Gastroesophageal sphincter (tissue), 4 donors: ENCODE measurements around the gene TMEM201. TPM values are rescaled to one million over a fixed set of nuclear protein-coding genes. Genes with fewer than 3 reads are reported as not detected.

Experiments used
- ATAC-seq: fragments of 150-250 bp; one replicate; pipeline ENCODE4 v1.9.1; 2016; ENCODE audit warnings: mild to moderate bottlenecking, moderate library complexity
- H3K27ac ChIP-seq, 4 donors: fragments of 200-600 bp; sonication (generic) in 3 of 4; 1 replicate in 3 of 4; 2 replicates in 1 of 4; pipeline ENCODE4 v1.5.1; 2016 to 2019
- H3K27me3 ChIP-seq: fragments of 200-600 bp; sonication (generic); one replicate; pipeline ENCODE4 v1.5.1; 2019
- H3K36me3 ChIP-seq, 2 donors: fragments of 200-600 bp; sonication (generic); one replicate each; pipeline ENCODE4 v1.5.1; 2019; ENCODE audit warnings: control low read depth in 1 of 2
- H3K4me1 ChIP-seq, 3 donors: fragments of 200-600 bp; sonication (generic); 1 replicate in 2 of 3; 2 replicates in 1 of 3; pipeline ENCODE4 v1.5.1; 2016 to 2019; ENCODE audit warnings: control low read depth in 2 of 3
- H3K4me3 ChIP-seq, 2 donors: fragments of 200-600 bp; sonication (generic); one replicate each; pipeline ENCODE4 v1.5.1; 2019; ENCODE audit warnings: mild to moderate bottlenecking in 1 of 2, moderate library complexity in 1 of 2
- H3K9me3 ChIP-seq, 3 donors: fragments of 200-600 bp; sonication (generic); one replicate each; pipeline ENCODE4 v1.5.1; 2017 to 2019; ENCODE audit warnings: control low read depth in 2 of 3
- EP300 ChIP-seq: sonication (generic); formaldehyde crosslinking; IDR thresholded peaks from one replicate; pipeline ENCODE4 v1.6.1; 2017; ENCODE audit warnings: antibody characterized with exemption, mild to moderate bottlenecking
- POLR2A ChIP-seq, 2 donors: fragments of 450-650 bp; IDR thresholded peaks; one replicate each; pipeline ENCODE4 v1.6.1; 2017; ENCODE audit warnings: antibody characterized with exemption in 2 of 2, mild to moderate bottlenecking in 2 of 2, moderate library complexity in 1 of 2
- POLR2AphosphoS5 ChIP-seq: sonication (generic); formaldehyde crosslinking; IDR thresholded peaks from one replicate; pipeline ENCODE4 v1.6.1; 2017; ENCODE audit warnings: antibody characterized with exemption
- WGBS, 2 donors: methylation state at CpG; one replicate each; pipeline ENCODE4 v1.1.5; 2018; ENCODE audit warnings: low coverage in 1 of 2; 5-methylcytosine and 5-hydroxymethylcytosine counted together
- total RNA-seq, 4 donors: library from RNA; depleted of rRNA; stranded (reverse); fragments of >200 nt; gene quantifications; one replicate each; pipeline ENCODE4 v1.1.0, GENCODE V29; 2016
- TF ChIP-seq, protein P1 (sequence below), 4 experiments: fragments of 200-600 bp in 2 of 4; fragments of 450-650 bp in 2 of 4; sonication (generic) in 1 of 4; IDR thresholded peaks; one replicate each; pipeline ENCODE4 v1.5.1; 2017 to 2019; ENCODE audit warnings: antibody characterized with exemption in 4 of 4, mild to moderate bottlenecking in 2 of 4, moderate library complexity in 2 of 4

The TMEM201 gene
- total RNA-seq, 4 donors from 2014 or later, result 4.4 to 9.3 (median 5.5) TPM

DNA sequence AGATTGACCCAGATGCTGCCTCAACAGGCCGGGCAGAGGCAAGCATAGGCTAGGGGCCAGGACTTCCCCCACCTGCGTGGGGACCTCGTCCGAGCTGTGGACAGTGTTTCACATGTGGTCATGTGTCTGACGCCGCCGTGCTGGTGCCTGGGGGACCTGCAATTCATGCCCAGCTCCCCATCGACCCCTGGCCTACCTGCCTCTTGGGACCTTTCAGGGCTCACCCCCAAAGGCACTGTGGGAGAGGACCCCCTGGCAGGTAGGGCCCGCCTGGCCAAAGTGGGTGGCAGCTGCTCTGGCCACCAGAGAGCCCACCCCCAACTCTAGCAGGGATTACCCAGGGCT is 4.4 kb downstream of the TMEM201 start:
- peaks cover 0 to 17% of the 10 kb centered on the region in 2 donors for H3K36me3 ChIP-seq
- no peaks in the 10 kb centered on the region for H3K27me3 ChIP-seq
- H3K27ac ChIP-seq, result peak overlapping the region in 2 of 4 donors; percentile 35 to 43
- WGBS, 2 donors, result no CpG with 5 or more reads among the region's 9 CpGs
- ATAC-seq, result no peak
- no peaks in the 10 kb centered on the region for H3K9me3 ChIP-seq
- H3K4me1 ChIP-seq, result peaks cover 0 to 82% (median 15%) of the 10 kb centered on the region in 3 donors
- no peak overlapping the region for H3K4me3 ChIP-seq
- TF ChIP-seq POLR2AphosphoS5 (no peak), POLR2A (IDR thresholded peaks at IDR 0.05) (no peak), EP300 (no peak)
- TF ChIP-seq, protein P1, sequence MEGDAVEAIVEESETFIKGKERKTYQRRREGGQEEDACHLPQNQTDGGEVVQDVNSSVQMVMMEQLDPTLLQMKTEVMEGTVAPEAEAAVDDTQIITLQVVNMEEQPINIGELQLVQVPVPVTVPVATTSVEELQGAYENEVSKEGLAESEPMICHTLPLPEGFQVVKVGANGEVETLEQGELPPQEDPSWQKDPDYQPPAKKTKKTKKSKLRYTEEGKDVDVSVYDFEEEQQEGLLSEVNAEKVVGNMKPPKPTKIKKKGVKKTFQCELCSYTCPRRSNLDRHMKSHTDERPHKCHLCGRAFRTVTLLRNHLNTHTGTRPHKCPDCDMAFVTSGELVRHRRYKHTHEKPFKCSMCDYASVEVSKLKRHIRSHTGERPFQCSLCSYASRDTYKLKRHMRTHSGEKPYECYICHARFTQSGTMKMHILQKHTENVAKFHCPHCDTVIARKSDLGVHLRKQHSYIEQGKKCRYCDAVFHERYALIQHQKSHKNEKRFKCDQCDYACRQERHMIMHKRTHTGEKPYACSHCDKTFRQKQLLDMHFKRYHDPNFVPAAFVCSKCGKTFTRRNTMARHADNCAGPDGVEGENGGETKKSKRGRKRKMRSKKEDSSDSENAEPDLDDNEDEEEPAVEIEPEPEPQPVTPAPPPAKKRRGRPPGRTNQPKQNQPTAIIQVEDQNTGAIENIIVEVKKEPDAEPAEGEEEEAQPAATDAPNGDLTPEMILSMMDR (IDR thresholded peaks at IDR 0.05), result no peak

DNA sequence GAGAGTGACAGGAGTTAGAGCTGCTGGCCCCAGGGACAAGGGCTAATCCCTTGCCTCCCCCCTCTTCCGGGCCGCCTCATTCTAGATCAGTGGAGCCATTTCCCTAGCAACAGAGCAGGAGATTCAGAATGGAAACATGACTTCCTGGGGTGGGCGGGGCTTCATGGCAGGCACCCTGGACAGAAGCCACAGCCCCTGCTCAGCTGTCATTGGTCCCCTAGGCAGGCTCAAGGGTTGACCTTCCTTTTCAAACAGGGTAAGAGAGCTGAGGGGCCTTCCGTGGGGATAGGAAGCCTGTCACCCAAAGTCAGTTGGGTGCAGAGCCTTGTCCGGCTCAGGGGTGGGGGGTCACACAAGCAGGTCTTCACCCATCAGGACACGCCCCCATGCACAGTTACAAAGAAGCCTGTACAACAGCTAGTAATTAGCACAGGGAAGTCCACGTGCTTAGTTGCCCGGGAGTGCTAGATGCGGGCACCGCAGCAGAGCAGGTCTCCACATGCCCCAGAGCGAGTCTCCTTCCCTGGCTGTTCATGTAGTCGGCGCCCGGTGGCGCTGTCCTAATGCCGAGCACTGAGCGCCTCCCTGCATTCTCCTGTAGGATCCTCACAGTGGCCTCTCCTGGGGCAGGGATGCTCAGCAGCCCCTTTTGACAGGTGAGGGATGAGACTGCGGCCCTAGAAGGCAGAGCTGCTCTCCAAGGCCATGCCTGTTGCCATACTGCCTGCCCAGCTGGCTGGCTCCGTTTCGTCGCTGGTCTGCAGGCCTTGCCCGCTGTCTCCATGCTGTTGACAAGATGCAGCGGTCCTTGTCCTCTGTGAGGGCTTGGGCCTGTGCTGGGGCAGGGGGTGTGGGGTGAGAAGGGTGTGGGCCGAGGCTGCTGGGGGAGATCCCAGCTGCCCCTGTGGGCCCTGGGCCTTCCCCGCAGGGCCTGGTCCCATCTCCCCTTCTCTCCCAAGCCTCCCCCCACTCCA is 5.1 kb downstream of the TMEM201 start:
- ATAC-seq, result peak; percentile 4
- Histone ChIP-seq H3K36me3 (peaks cover 0 to 23% of the 10 kb centered on the region in 2 donors), H3K4me1 (peaks cover 0 to 80% (median 15%) of the 10 kb centered on the region in 3 donors), H3K4me3 (no peak overlapping the region), H3K27ac (peak overlapping the region in 2 of 4 donors; percentile 35 to 43), H3K27me3 (no peaks in the 10 kb centered on the region), H3K9me3 (no peaks in the 10 kb centered on the region)
- TF ChIP-seq POLR2A (IDR thresholded peaks at IDR 0.05), result no peak
- no peak for TF ChIP-seq EP300
- TF ChIP-seq POLR2AphosphoS5, result no peak
- TF ChIP-seq, protein P1 (IDR thresholded peaks at IDR 0.05), result no peak
- 65% methylated on average over 2 of the region's 25 CpGs; no CpG with 5 or more reads in 1 of the 2 donors for WGBS, 2 donors

DNA sequence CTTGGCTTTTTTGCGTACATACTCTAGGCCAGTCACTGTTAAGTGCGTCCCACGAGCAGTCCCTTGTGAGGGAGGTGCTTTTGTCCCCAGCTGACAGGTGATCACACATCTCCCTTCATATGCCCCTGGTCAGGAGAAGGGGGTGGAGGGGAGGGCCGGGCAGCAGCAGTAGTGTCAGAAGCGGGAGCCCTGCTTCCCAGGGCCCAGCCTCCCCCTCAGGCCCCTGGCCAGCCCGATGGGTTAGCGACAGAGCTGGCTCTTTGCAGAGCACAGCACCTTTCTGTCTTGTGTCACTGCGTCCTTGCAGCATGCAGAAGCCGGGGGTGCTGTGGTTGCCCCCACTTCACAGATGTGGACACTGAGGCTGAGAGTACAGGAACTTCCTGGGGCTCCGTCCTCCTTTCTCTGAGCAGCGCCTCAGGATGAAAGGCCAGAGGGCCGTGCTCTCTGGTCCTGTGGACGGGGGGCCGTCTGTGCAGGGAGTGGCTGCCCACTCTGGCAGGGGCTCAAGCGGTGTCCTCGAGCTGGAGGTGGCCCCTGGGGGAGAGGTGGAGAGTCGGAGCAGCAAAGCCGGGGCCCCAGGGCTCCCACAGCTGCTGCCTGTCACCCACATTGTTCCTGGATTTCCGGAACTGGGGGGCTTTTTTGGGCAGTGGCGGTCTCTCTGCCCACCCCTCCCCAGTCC is 5.9 kb downstream of the TMEM201 start:
- H3K4me1 ChIP-seq, result peaks cover 0 to 75% (median 13%) of the 10 kb centered on the region in 3 donors
- H3K9me3 ChIP-seq, result no peaks in the 10 kb centered on the region
- peak in 1 of 2 donors; percentile 2 for TF ChIP-seq POLR2A (IDR thresholded peaks at IDR 0.05)
- TF ChIP-seq POLR2AphosphoS5, result no peak
- TF ChIP-seq EP300, result no peak
- 100% methylated on average over 1 of the region's 20 CpGs; no CpG with 5 or more reads in 1 of the 2 donors for WGBS, 2 donors
- H3K4me3 ChIP-seq, result no peak overlapping the region
- H3K27ac ChIP-seq, result no peak overlapping the region
- no peaks in the 10 kb centered on the region for H3K27me3 ChIP-seq
- peaks cover 0 to 32% of the 10 kb centered on the region in 2 donors for H3K36me3 ChIP-seq
- ATAC-seq, result no peak

DNA sequence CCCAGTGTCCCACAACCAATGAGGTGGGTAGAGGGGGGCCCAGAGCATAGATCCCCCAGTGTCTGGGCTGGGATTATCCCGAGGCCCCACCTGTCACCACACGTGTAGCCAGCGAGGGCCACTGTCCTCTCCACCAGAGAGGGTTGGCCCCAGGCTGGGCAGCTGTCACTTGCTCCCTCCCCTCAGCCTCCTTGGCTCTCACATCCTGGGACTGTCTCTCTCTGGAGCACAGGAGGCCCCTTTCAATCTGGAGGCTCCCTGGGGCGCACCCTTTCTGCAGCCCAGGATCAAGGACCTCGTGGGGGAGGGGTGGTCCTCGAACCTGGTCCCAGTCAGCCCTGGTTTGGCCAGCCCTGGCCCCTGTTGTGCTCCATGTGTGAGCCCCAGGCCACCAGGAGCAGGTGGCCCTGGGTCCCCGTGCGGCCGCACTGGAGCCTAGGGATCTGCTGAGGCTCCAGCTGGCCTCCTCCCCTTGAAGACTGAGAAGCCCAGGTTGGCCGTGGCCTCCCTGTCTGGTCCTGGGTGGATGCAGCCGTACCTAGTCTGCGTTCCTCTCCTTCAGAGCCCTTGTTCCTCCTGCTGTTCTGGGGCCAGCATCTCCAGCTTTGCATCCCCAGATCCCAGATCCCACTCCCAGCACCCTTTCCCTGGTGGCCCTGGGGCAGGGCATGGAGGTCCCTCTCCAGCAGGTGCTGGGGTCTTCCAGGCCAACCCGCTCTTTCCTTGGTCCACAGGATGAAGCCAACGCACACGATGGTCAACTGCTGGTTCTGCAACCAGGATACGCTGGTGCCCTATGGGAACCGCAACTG is 6.7 kb downstream of the TMEM201 start:
- peak overlapping the region in 1 of 4 donors; percentile 1 for H3K27ac ChIP-seq
- WGBS, 2 donors, result 82% methylated on average over 2 of the region's 17 CpGs; no CpG with 5 or more reads in 1 of the 2 donors
- no peaks in the 10 kb centered on the region for H3K9me3 ChIP-seq
- H3K27me3 ChIP-seq, result no peaks in the 10 kb centered on the region
- no peak for TF ChIP-seq EP300
- no peak for TF ChIP-seq POLR2AphosphoS5
- TF ChIP-seq, protein P1 (IDR thresholded peaks at IDR 0.05), result no peak
- TF ChIP-seq POLR2A (IDR thresholded peaks at IDR 0.05), result no peak
- peaks cover 0 to 39% of the 10 kb centered on the region in 2 donors for H3K36me3 ChIP-seq
- no peak overlapping the region for H3K4me3 ChIP-seq
- no peak for ATAC-seq
- H3K4me1 ChIP-seq, result peaks cover 0 to 67% (median 6%) of the 10 kb centered on the region in 3 donors

DNA sequence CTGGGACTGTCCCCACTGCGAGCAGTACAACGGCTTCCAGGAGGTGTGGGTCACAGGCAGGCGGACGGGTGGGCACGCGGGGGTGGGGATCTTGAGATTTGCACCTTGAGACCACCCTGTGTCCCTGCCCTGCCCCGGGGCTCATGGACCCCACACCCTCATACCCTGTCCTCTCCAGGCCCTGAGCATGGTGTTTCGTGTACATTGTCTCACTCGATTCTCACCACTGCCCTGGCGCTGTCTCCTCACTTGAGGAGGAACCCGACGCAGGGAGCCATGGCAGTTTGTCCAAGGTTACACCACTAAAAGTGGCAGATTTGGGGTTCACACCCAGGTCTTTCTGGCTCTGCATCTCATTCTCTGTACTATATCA is 7.2 kb downstream of the TMEM201 start:
- no peak for TF ChIP-seq POLR2AphosphoS5
- no peak for TF ChIP-seq POLR2A (IDR thresholded peaks at IDR 0.05)
- TF ChIP-seq EP300, result no peak
- TF ChIP-seq, protein P1 (IDR thresholded peaks at IDR 0.05), result no peak
- H3K27ac ChIP-seq, result peak overlapping the region in 1 of 4 donors; percentile 1
- H3K27me3 ChIP-seq, result no peaks in the 10 kb centered on the region
- ATAC-seq, result no peak
- H3K36me3 ChIP-seq, result peaks cover 0 to 45% of the 10 kb centered on the region in 2 donors
- no peak overlapping the region for H3K4me3 ChIP-seq
- H3K9me3 ChIP-seq, result no peaks in the 10 kb centered on the region
- 86% methylated on average over 7 of the region's 12 CpGs; no CpG with 5 or more reads in 1 of the 2 donors for WGBS, 2 donors
- peaks cover 0 to 61% (median 6%) of the 10 kb centered on the region in 3 donors for H3K4me1 ChIP-seq
